ENCODE results near the gene CLCN2. TPM values are rescaled to one million over a fixed set of nuclear protein-coding genes. Genes with fewer than 3 reads are reported as not detected.

Gene CLCN2
- total and polyA plus RNA-seq, 7 experiments from 2014 or later = 0.91 to 6.0 (median 3.8) TPM

GRCh38 chr3:184333190-184333589 lies 28.2 kb downstream of the CLCN2 start:
- ChIA-PET CTCF (no interaction called here), POLR2A (no interaction called here)
- Mint-ChIP-seq H3K9me3 (peaks cover 0 to 3% (median 0%) of the 10 kb centered on the region in 11 donors), H3K4me3 (peak overlapping the region in 1 of 10 donors; percentile 8), H3K4me1 (peaks cover 14 to 52% (median 19%) of the 10 kb centered on the region in 7 donors), H3K36me3 (peaks cover 8 to 36% (median 18%) of the 10 kb centered on the region in 5 donors), H3K27me3 (no peaks in the 10 kb centered on the region), H3K27ac (peak overlapping the region; percentile 52 to 99 (median 89))
- H3K36me3 ChIP-seq (ENCODE audit: control insufficient read depth in 2 of 3, insufficient read depth in 3 of 3, low read length in 3 of 3) = peaks cover 19 to 65% (median 30%) of the 10 kb centered on the region in 3 experiments
- H3K27ac ChIP-seq (ENCODE audit: low read depth, low read length) = peak overlapping the region; percentile 96
- intact Hi-C loops (cut with micrococcal nuclease) = no loop called here
- peaks cover 8 to 10% of the 10 kb centered on the region in 2 donors for H3K4me1 ChIP-seq (ENCODE audit: control insufficient read depth in 2 of 2, insufficient read depth in 2 of 2, low read length in 2 of 2)
- H3K9me3 ChIP-seq (ENCODE audit: control insufficient read depth in 2 of 3, low read length in 3 of 3) = no peaks in the 10 kb centered on the region
- no peak for ATAC-seq
- H3K27me3 ChIP-seq (ENCODE audit: control insufficient read depth in 2 of 2, insufficient read depth in 2 of 2, low read length in 2 of 2) = no peaks in the 10 kb centered on the region
- no peak overlapping the region for H3K4me3 ChIP-seq (ENCODE audit: low read length)
- no peak for DNase-seq

GRCh38 chr3:184332370-184333090 lies 28.9 kb downstream of the CLCN2 start:
- ATAC-seq (no peak), DNase-seq (no peak)
- Histone ChIP-seq H3K4me3 (ENCODE audit: low read length) (no peak overlapping the region), H3K36me3 (ENCODE audit: control insufficient read depth in 2 of 3, insufficient read depth in 3 of 3, low read length in 3 of 3) (peaks cover 20 to 71% (median 35%) of the 10 kb centered on the region in 3 experiments), H3K27me3 (ENCODE audit: control insufficient read depth in 2 of 2, insufficient read depth in 2 of 2, low read length in 2 of 2) (no peaks in the 10 kb centered on the region), H3K9me3 (ENCODE audit: control insufficient read depth in 2 of 3, low read length in 3 of 3) (no peaks in the 10 kb centered on the region), H3K27ac (ENCODE audit: low read depth, low read length) (peak overlapping the region; percentile 37), H3K4me1 (ENCODE audit: control insufficient read depth in 2 of 2, insufficient read depth in 2 of 2, low read length in 2 of 2) (peaks cover 8 to 10% of the 10 kb centered on the region in 2 donors)
- intact Hi-C loops (cut with micrococcal nuclease) = no loop called here
- H3K27ac Mint-ChIP-seq = peak overlapping the region in 8 of 9 donors; percentile 45 to 99 (median 82)
- peak overlapping the region in 2 of 10 donors; percentile 8 to 12 for H3K4me3 Mint-ChIP-seq
- peaks cover 7 to 47% (median 13%) of the 10 kb centered on the region in 7 donors for H3K4me1 Mint-ChIP-seq
- ChIA-PET POLR2A (no interaction called here), CTCF (no interaction called here)
- H3K9me3 Mint-ChIP-seq = peaks cover 0 to 3% (median 0%) of the 10 kb centered on the region in 11 donors
- no peaks in the 10 kb centered on the region for H3K27me3 Mint-ChIP-seq
- H3K36me3 Mint-ChIP-seq = peaks cover 8 to 43% (median 18%) of the 10 kb centered on the region in 5 donors

- H3K4me3 Mint-ChIP-seq = peak overlapping the region in 1 of 10 donors; percentile 71
- ChIA-PET POLR2A (no interaction called here), CTCF (no interaction called here)
- H3K36me3 Mint-ChIP-seq = peaks cover 22 to 75% (median 43%) of the 10 kb centered on the region in 5 donors
- H3K27ac Mint-ChIP-seq = peak overlapping the region in 1 of 9 donors; percentile 74
- peaks cover 0 to 19% (median 3%) of the 10 kb centered on the region in 7 donors for H3K4me1 Mint-ChIP-seq
- H3K27ac ChIP-seq (ENCODE audit: low read depth, low read length) = no peak overlapping the region
- intact Hi-C loops (cut with micrococcal nuclease) = no loop called here
- peaks cover 45 to 97% (median 54%) of the 10 kb centered on the region in 3 experiments for H3K36me3 ChIP-seq (ENCODE audit: control insufficient read depth in 2 of 3, insufficient read depth in 3 of 3, low read length in 3 of 3)
- H3K4me3 ChIP-seq (ENCODE audit: low read length) = no peak overlapping the region
- no peaks in the 10 kb centered on the region for H3K9me3 ChIP-seq (ENCODE audit: control insufficient read depth in 2 of 3, low read length in 3 of 3)
- ATAC-seq = no peak
- H3K9me3 Mint-ChIP-seq = no peaks in the 10 kb centered on the region
- DNase-seq = no peak
- H3K27me3 ChIP-seq (ENCODE audit: control insufficient read depth in 2 of 2, insufficient read depth in 2 of 2, low read length in 2 of 2) = no peaks in the 10 kb centered on the region
- H3K27me3 Mint-ChIP-seq = no peaks in the 10 kb centered on the region
- no peaks in the 10 kb centered on the region for H3K4me1 ChIP-seq (ENCODE audit: control insufficient read depth in 2 of 2, insufficient read depth in 2 of 2, low read length in 2 of 2)
Observed at GRCh38 chr3:184328516-184328915, 32.9 kb downstream of the CLCN2 start.

- Mint-ChIP-seq H3K9me3 (no peaks in the 10 kb centered on the region), H3K27ac (peak overlapping the region in 1 of 9 donors; percentile 22), H3K4me1 (peaks cover 0 to 9% (median 0%) of the 10 kb centered on the region in 7 donors), H3K4me3 (no peak overlapping the region), H3K36me3 (peaks cover 28 to 78% (median 44%) of the 10 kb centered on the region in 5 donors), H3K27me3 (no peaks in the 10 kb centered on the region)
- peaks cover 52 to 97% (median 52%) of the 10 kb centered on the region in 3 experiments for H3K36me3 ChIP-seq (ENCODE audit: control insufficient read depth in 2 of 3, insufficient read depth in 3 of 3, low read length in 3 of 3)
- H3K27ac ChIP-seq (ENCODE audit: low read depth, low read length) = no peak overlapping the region
- ChIA-PET POLR2A (interaction anchor here (0.6 kb wide), 1 partner anchor 14 kb away, joined by 3 read pairs; no protein-coding TSS in a partner anchor), CTCF (no interaction called here)
- H3K9me3 ChIP-seq (ENCODE audit: control insufficient read depth in 2 of 3, low read length in 3 of 3) = no peaks in the 10 kb centered on the region
- ATAC-seq (no peak), DNase-seq (no peak)
- H3K27me3 ChIP-seq (ENCODE audit: control insufficient read depth in 2 of 2, insufficient read depth in 2 of 2, low read length in 2 of 2) = no peaks in the 10 kb centered on the region
- intact Hi-C loops (cut with micrococcal nuclease) = no loop called here
- no peak overlapping the region for H3K4me3 ChIP-seq (ENCODE audit: low read length)
- H3K4me1 ChIP-seq (ENCODE audit: control insufficient read depth in 2 of 2, insufficient read depth in 2 of 2, low read length in 2 of 2) = no peaks in the 10 kb centered on the region
Observed at GRCh38 chr3:184327171-184327570, 34.2 kb downstream of the CLCN2 start.

GRCh38 chr3:184325715-184326369 lies 35.6 kb downstream of the CLCN2 start:
- Mint-ChIP-seq H3K4me1 (peaks cover 0 to 12% (median 0%) of the 10 kb centered on the region in 7 donors), H3K9me3 (no peaks in the 10 kb centered on the region), H3K4me3 (no peak overlapping the region), H3K27me3 (no peaks in the 10 kb centered on the region), H3K36me3 (peaks cover 29 to 79% (median 55%) of the 10 kb centered on the region in 5 donors), H3K27ac (peak overlapping the region in 1 of 9 donors; percentile 41)
- ChIA-PET POLR2A (no interaction called here), CTCF (no interaction called here)
- ATAC-seq (no peak), DNase-seq (peak in 1 of 9 donors; percentile 42)
- H3K9me3 ChIP-seq (ENCODE audit: control insufficient read depth in 2 of 3, low read length in 3 of 3) = no peaks in the 10 kb centered on the region
- H3K4me3 ChIP-seq (ENCODE audit: low read length) = no peak overlapping the region
- no peaks in the 10 kb centered on the region for H3K27me3 ChIP-seq (ENCODE audit: control insufficient read depth in 2 of 2, insufficient read depth in 2 of 2, low read length in 2 of 2)
- H3K36me3 ChIP-seq (ENCODE audit: control insufficient read depth in 2 of 3, insufficient read depth in 3 of 3, low read length in 3 of 3) = peaks cover 58 to 97% (median 61%) of the 10 kb centered on the region in 3 experiments
- H3K4me1 ChIP-seq (ENCODE audit: control insufficient read depth in 2 of 2, insufficient read depth in 2 of 2, low read length in 2 of 2) = no peaks in the 10 kb centered on the region
- intact Hi-C loops (cut with micrococcal nuclease) = no loop called here
- H3K27ac ChIP-seq (ENCODE audit: low read depth, low read length) = no peak overlapping the region

GRCh38 chr3:184325269-184325668 lies 36.1 kb downstream of the CLCN2 start:
- peaks cover 58 to 99% (median 67%) of the 10 kb centered on the region in 3 experiments for H3K36me3 ChIP-seq (ENCODE audit: control insufficient read depth in 2 of 3, insufficient read depth in 3 of 3, low read length in 3 of 3)
- H3K4me3 Mint-ChIP-seq = no peak overlapping the region
- H3K4me3 ChIP-seq (ENCODE audit: low read length) = no peak overlapping the region
- H3K9me3 ChIP-seq (ENCODE audit: control insufficient read depth in 2 of 3, low read length in 3 of 3) = no peaks in the 10 kb centered on the region
- H3K4me1 ChIP-seq (ENCODE audit: control insufficient read depth in 2 of 2, insufficient read depth in 2 of 2, low read length in 2 of 2) = no peaks in the 10 kb centered on the region
- no peaks in the 10 kb centered on the region for H3K9me3 Mint-ChIP-seq
- H3K27ac ChIP-seq (ENCODE audit: low read depth, low read length) = no peak overlapping the region
- H3K36me3 Mint-ChIP-seq = peaks cover 32 to 83% (median 57%) of the 10 kb centered on the region in 5 donors
- no peak for ATAC-seq
- peak overlapping the region in 4 of 9 donors; percentile 41 to 65 (median 55) for H3K27ac Mint-ChIP-seq
- no peaks in the 10 kb centered on the region for H3K27me3 Mint-ChIP-seq
- no peaks in the 10 kb centered on the region for H3K27me3 ChIP-seq (ENCODE audit: control insufficient read depth in 2 of 2, insufficient read depth in 2 of 2, low read length in 2 of 2)
- DNase-seq = no peak
- H3K4me1 Mint-ChIP-seq = peaks cover 0 to 14% (median 0%) of the 10 kb centered on the region in 7 donors
- POLR2A ChIA-PET = no interaction called here
- CTCF ChIA-PET = no interaction called here
- intact Hi-C loops (cut with micrococcal nuclease) = no loop called here

Measured in naive thymus-derived CD4-positive, alpha-beta T cell (primary cell).